ENCODE data around the gene NUP210L.

DNA sequence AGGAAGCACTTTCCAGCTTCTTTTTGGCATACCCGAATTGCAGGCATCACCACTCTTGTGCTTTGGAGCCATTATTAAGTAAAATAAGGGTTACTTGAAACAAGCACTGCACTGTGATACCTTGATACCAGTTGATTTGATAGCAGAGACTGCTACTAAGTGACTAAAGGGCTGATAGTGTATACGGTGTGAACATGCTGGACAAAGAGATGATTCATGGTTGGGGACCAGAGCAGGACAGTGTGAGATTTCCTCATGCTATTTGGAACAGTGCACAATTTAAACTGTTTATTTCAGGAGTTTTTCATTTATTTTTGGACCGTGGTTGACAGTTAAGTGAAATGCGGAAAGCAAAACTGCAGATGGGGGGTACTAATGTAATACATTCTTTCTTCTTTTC lies 154.5 kb downstream of the NUP210L start:
- TF ChIP-seq CTCF (conservative IDR thresholded peaks at IDR 0.05; ENCODE audit: low read length) (no peak), EZH2phosphoT487 (IDR thresholded peaks at IDR 0.05; ENCODE audit: borderline replicate concordance) (no peak)
